GM19397 (cell line): Measurements from ENCODE around the gene NPBWR2.

Source experiments
- ATAC-seq: cut with Tn5 transposase; IDR thresholded peaks from one replicate; pipeline ENCODE4 v1.9.1; 2021; ENCODE audit warnings: mild to moderate bottlenecking, moderate library complexity; ENCODE audit not compliant: unreplicated experiment

Gene NPBWR2

GRCh38 chr20:64105846-64106434 is 1.4 kb downstream of the NPBWR2 start:
- ATAC-seq: no peak

GRCh38 chr20:64104667-64105451 is 2.5 kb downstream of the NPBWR2 start:
- ATAC-seq: no peak

GRCh38 chr20:64103871-64104666 is 3.3 kb downstream of the NPBWR2 start:
- ATAC-seq: no peak

GRCh38 chr20:64102647-64103354 is 4.6 kb downstream of the NPBWR2 start:
- no peak for ATAC-seq

- ATAC-seq: no peak
Measured at GRCh38 chr20:64101731-64102621, 5.4 kb downstream of the NPBWR2 start.

GRCh38 chr20:64100946-64101688 is 6.2 kb downstream of the NPBWR2 start:
- ATAC-seq: no peak

GRCh38 chr20:64100566-64100888 is 6.8 kb downstream of the NPBWR2 start:
- ATAC-seq: no peak

- no peak for ATAC-seq
Measured at GRCh38 chr20:64099880-64100565, 7.3 kb downstream of the NPBWR2 start.

- no peak for ATAC-seq
Measured at GRCh38 chr20:64099086-64099786, 8.1 kb downstream of the NPBWR2 start.

GRCh38 chr20:64098471-64099013 is 8.8 kb downstream of the NPBWR2 start:
- no peak for ATAC-seq

- ATAC-seq: no peak
Measured at GRCh38 chr20:64096535-64096934, 10.8 kb downstream of the NPBWR2 start.

GRCh38 chr20:64095927-64096326 is 11.4 kb downstream of the NPBWR2 start:
- ATAC-seq: no peak

GRCh38 chr20:64095455-64095854 is 11.9 kb downstream of the NPBWR2 start:
- no peak for ATAC-seq

- ATAC-seq: no peak
Measured at GRCh38 chr20:64093013-64093503, 14.3 kb downstream of the NPBWR2 start.

GRCh38 chr20:64092258-64093012 is 14.9 kb downstream of the NPBWR2 start:
- ATAC-seq: no peak

GRCh38 chr20:64091770-64092169 is 15.6 kb downstream of the NPBWR2 start:
- no peak for ATAC-seq

GRCh38 chr20:64091340-64091739 is 16.0 kb downstream of the NPBWR2 start:
- no peak for ATAC-seq
